HL-60 (cell line): ENCODE data around the gene CBFA2T2.

Source experiments
- DNase-seq, 2 experiments: peaks; one replicate each; pipeline ENCODE4 v3.0.0-alpha.2; 2010 to 2020; ENCODE audit warnings: low read depth in 1 of 2, low spot score in 1 of 2
- H3K27ac ChIP-seq: fragments of 250-450 bp; sonication (Bioruptor Pico); replicated peaks from 2 replicates; pipeline ENCODE4 v1.5.1; 2020; ENCODE audit warnings: mild to moderate bottlenecking, moderate library complexity
- H3K27me3 ChIP-seq: fragments of 250-450 bp; sonication (Bioruptor Pico); 2 replicates; pipeline ENCODE4 v1.5.1; 2021; ENCODE audit warnings: mild to moderate bottlenecking, moderate library complexity; ENCODE audit not compliant: insufficient read depth, poor library complexity, severe bottlenecking
- H3K4me3 ChIP-seq: replicated peaks from 2 replicates; pipeline ENCODE4 v1.5.1; 2011; ENCODE audit warnings: mild to moderate bottlenecking, control low read depth, low read length; ENCODE audit not compliant: insufficient read depth
- GABPA ChIP-seq: IDR thresholded peaks from 2 replicates; pipeline ENCODE4 v1.6.1; 2012; ENCODE audit warnings: low read depth
- POLR2AphosphoS5 ChIP-seq: IDR thresholded peaks from 2 replicates; pipeline ENCODE4 v1.6.1; 2012; ENCODE audit warnings: low read depth
- REST ChIP-seq: IDR thresholded peaks from 2 replicates; pipeline ENCODE4 v1.6.1; 2012; ENCODE audit warnings: low read depth; ENCODE audit not compliant: insufficient replicate concordance
- SPI1 ChIP-seq: IDR thresholded peaks from 2 replicates; pipeline ENCODE4 v1.6.1; 2012; ENCODE audit warnings: low read depth, mild to moderate bottlenecking, borderline replicate concordance
- TF ChIP-seq, protein P1 (sequence below): IDR thresholded peaks from one replicate; pipeline ENCODE4 v1.5.1; 2011; ENCODE audit warnings: low read length, control low read depth, inconsistent platforms; ENCODE audit not compliant: insufficient read depth

Gene CBFA2T2

GRCh38 chr20:33552519-33552918 lies 62.6 kb downstream of the CBFA2T2 start:
- no peak overlapping the region for H3K4me3 ChIP-seq
- no peaks in the 10 kb centered on the region for H3K27me3 ChIP-seq
- H3K27ac ChIP-seq: no peak overlapping the region
- no peak for DNase-seq
- TF ChIP-seq GABPA (no peak), REST (no peak), POLR2AphosphoS5 (no peak), SPI1 (no peak)
- TF ChIP-seq, protein P1, sequence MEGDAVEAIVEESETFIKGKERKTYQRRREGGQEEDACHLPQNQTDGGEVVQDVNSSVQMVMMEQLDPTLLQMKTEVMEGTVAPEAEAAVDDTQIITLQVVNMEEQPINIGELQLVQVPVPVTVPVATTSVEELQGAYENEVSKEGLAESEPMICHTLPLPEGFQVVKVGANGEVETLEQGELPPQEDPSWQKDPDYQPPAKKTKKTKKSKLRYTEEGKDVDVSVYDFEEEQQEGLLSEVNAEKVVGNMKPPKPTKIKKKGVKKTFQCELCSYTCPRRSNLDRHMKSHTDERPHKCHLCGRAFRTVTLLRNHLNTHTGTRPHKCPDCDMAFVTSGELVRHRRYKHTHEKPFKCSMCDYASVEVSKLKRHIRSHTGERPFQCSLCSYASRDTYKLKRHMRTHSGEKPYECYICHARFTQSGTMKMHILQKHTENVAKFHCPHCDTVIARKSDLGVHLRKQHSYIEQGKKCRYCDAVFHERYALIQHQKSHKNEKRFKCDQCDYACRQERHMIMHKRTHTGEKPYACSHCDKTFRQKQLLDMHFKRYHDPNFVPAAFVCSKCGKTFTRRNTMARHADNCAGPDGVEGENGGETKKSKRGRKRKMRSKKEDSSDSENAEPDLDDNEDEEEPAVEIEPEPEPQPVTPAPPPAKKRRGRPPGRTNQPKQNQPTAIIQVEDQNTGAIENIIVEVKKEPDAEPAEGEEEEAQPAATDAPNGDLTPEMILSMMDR: no peak

- Histone ChIP-seq H3K4me3 (no peak overlapping the region), H3K27ac (no peak overlapping the region), H3K27me3 (no peaks in the 10 kb centered on the region)
- TF ChIP-seq SPI1 (no peak), REST (no peak)
- TF ChIP-seq, protein P1: no peak
- DNase-seq: no peak
Measured at GRCh38 chr20:33553516-33553915, 63.6 kb downstream of the CBFA2T2 start.

DNA sequence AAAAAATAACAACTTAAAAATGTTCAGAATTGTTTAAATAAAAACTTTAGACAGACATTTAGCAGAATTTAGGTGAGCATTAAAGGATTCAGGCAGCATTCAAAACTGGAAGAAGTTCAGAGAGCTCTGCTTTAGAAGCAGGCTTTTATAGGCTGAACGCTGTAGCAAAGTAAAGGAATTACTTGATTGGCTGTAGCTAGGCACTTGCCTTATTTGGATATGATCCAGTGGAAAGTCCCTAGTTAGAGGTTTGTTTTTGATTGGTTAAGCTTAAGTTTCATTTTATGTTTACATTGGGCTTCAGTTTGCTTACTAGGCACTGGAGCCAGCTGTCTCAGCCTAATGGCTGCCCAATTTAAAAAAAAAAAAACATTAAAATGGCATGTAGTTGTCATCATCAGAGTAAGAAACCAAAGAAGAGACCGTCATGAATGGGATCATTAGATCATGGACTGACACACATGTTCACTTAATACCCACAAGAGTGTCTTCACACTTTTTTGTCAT lies 65.1 kb downstream of the CBFA2T2 start:
- no peak for DNase-seq
- Histone ChIP-seq H3K27me3 (no peaks in the 10 kb centered on the region), H3K27ac (no peak overlapping the region), H3K4me3 (no peak overlapping the region)
- TF ChIP-seq REST: no peak

GRCh38 chr20:33555755-33556154 lies 65.9 kb downstream of the CBFA2T2 start:
- TF ChIP-seq, protein P1: no peak
- TF ChIP-seq SPI1 (no peak), REST (no peak), POLR2AphosphoS5 (no peak), GABPA (no peak)
- no peaks in the 10 kb centered on the region for H3K27me3 ChIP-seq
- no peak overlapping the region for H3K4me3 ChIP-seq
- no peak overlapping the region for H3K27ac ChIP-seq
- DNase-seq: no peak
